Bronchial epithelial cell (primary cell): ENCODE results near the gene ABCD4. TPM values are rescaled to one million over a fixed set of nuclear protein-coding genes. Genes with fewer than 3 reads are reported as not detected.

Source experiments
- total RNA-seq: library from RNA; depleted of rRNA; stranded (reverse); fragments of >200 nt; gene quantifications from 2 replicates; pipeline ENCODE4 v1.2.1, GENCODE V29; 2014

The ABCD4 gene
- total RNA-seq, 1 donor from 2014 or later = 13.2 TPM

Other genes starting within 250 kb of the ABCD4 start
- gene ALDH6A1, start 218.5 kb downstream of the ABCD4 start, total RNA-seq = 15.1 and 22.1 TPM in 2 replicates
- 7.9 and 8.4 TPM in 2 replicates for gene LIN52, start 218.0 kb downstream of the ABCD4 start, total RNA-seq
- gene VSX2, start 63.5 kb downstream of the ABCD4 start, total RNA-seq = not detected in 2 replicates
- gene VRTN, start 45.5 kb upstream of the ABCD4 start, total RNA-seq = not detected in 2 replicates
- gene SYNDIG1L, start 123.3 kb upstream of the ABCD4 start, total RNA-seq = under 0.01 TPM in 1 of 2 replicates, not detected in the other
- 154 and 191 TPM in 2 replicates for gene NPC2, start 190.4 kb upstream of the ABCD4 start, total RNA-seq
- 8.6 and 11.3 TPM in 2 replicates for gene ISCA2, start 190.8 kb upstream of the ABCD4 start, total RNA-seq